GM19099 (cell line): ENCODE measurements around the gene ILRUN.

ENCODE experiments used
- POLR2A ChIP-seq: IDR thresholded peaks from 3 replicates; pipeline ENCODE4 v1.6.1; 2011; ENCODE audit warnings: low read depth; ENCODE audit not compliant: insufficient read length; ENCODE audit errors: extremely low read depth

Gene ILRUN

GRCh38 chr6:34696739-34697543 is at the start of gene ILRUN:
TSS of gene ILRUN (minus strand) at chr6:34696767. CDS start at chr6:34696603, 164 bp downstream.
- TF ChIP-seq POLR2A, result peak; percentile 46

GRCh38 chr6:34745277-34746103 is 48.9 kb upstream of the ILRUN start:
- TF ChIP-seq POLR2A, result no peak

- TF ChIP-seq POLR2A, result no peak
Observed at GRCh38 chr6:34743625-34744293, 47.2 kb upstream of the ILRUN start.

- no peak for TF ChIP-seq POLR2A
Observed at GRCh38 chr6:34742094-34742493, 45.5 kb upstream of the ILRUN start.

DNA sequence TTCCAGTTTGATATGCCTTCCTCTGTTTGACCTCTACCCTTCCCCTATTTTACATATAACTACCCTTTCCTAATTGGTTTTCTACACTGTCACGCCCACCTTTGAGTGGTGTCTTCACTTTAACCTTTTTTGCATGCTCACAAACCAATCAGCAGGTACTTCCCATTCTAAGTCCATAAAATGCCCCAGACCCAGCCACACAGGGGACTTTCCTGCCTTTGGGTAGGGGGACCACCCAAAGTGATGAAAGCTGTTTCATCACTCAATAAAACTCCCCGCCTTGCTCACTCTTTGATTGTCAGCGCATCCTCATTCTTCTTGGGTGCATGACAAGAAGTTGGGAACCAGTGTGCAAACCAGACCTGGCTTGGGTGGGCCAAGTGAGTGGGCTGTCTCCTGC is 40.3 kb upstream of the ILRUN start:
- TF ChIP-seq POLR2A, result no peak

GRCh38 chr6:34731393-34732060 is 35.0 kb upstream of the ILRUN start:
- TF ChIP-seq POLR2A, result no peak

GRCh38 chr6:34729631-34730470 is 33.3 kb upstream of the ILRUN start:
- no peak for TF ChIP-seq POLR2A

- TF ChIP-seq POLR2A, result no peak
Observed at GRCh38 chr6:34726055-34726454, 29.5 kb upstream of the ILRUN start.

DNA sequence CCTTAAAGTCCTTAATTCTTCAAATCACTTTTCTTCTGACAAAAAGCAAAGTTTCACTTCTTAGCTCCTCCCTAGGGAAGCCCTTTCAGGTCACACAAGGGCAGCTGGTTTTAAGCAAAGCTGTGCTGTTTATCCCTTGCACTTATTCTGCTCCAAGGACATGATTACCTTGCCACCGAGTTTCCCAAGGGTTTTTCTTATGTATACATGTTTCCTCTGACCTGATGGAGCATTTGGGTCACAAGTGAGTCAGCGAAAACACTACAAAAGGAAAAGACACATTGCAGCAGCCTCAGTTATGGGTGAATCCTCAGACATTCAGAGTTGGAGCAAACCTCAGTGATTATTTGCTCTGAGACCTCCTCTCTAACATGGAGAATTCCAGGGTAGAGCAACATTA is 26.6 kb upstream of the ILRUN start:
- TF ChIP-seq POLR2A, result no peak

GRCh38 chr6:34722451-34722850 is 25.9 kb upstream of the ILRUN start:
- no peak for TF ChIP-seq POLR2A

- no peak for TF ChIP-seq POLR2A
Observed at GRCh38 chr6:34718976-34719375, 22.4 kb upstream of the ILRUN start.

- TF ChIP-seq POLR2A, result no peak
Observed at GRCh38 chr6:34717466-34717865, 20.9 kb upstream of the ILRUN start.

- TF ChIP-seq POLR2A, result no peak
Observed at GRCh38 chr6:34714663-34715062, 18.1 kb upstream of the ILRUN start.

DNA sequence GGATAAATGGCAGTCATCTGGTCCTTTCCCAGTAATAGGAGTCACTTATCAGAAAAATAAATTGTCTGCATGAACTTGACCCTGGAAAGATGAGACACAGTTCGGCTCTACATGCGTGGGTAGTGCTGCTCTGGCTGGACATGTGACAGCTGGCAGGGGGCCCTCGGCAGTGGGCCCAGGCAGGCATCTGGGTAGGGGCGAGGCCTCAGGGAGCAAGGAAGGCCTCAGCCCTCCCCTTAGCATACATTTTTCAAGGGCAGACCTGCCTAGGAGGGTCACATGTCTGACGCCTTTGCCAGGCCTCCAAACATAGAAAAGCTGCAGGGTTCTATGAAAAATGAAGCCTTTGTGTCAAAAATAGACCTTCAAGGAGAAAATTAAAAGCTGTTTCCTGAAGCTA is 12.8 kb upstream of the ILRUN start:
- no peak for TF ChIP-seq POLR2A
